HG03571 (cell line): ENCODE results near the gene NFATC4.
"Not testable (repeated sequence)": the region's sequence is repeated elsewhere in the genome, so short reads cannot be mapped to it uniquely, and the experiment has no call there.

Source experiments
- ATAC-seq: cut with Tn5 transposase; IDR thresholded peaks from one replicate; pipeline ENCODE4 v1.9.1; 2021; ENCODE audit not compliant: unreplicated experiment

The NFATC4 gene

DNA sequence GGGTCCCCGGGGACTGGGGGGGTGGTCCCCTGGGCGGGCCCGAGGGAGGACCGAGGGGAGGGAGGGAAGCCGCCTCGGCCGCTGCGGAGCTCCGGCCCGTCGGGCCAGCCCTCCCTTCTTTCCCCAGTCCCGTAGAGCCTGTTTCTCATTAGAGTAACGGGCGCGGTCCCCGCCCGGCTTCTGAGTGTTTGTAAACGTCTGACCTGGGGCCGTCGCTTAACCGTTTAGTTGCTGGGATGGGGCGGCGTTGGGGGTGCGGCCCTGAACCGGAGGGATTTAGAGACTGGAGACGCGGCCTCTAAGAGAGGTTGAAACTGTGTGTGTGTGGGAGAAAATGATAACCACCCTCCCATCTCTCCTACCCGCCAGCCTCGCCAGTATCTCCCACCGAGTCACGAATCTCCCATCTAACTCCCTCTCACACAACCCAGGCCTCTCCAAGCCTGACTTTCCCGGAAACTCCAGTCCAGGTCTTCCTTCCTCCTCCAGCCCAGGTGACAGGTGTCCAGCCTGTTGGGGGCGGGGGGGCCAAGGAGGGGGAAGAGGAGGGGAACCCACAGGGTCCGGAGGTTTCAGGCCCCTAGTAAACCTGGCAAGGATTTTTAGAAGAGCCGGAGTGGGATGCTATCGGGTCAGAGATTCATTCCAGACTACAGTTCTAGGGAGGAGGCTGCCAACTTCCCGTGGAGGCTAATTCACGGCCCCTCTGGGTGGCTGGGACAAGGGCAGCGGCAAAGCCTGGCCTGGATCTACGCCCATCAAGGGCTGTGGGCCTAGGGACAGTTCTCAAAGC, 1.1 kb upstream of the NFATC4 start:
- peak; percentile 59 for ATAC-seq

DNA sequence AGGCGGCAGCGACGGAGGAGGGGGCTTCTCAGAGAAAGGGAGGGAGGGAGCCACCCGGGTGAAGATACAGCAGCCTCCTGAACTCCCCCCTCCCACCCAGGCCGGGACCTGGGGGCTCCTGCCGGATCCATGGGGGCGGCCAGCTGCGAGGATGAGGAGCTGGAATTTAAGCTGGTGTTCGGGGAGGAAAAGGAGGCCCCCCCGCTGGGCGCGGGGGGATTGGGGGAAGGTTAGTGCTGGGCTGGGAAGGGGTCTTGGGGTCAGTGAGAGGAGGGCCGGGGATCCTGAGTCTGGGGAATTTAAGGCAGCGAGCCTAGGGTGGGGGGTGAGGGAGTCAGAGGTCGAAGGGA, 203 bp downstream of the NFATC4 start:
- no peak for ATAC-seq

- no peak for ATAC-seq
Measured at GRCh38 chr14:24368562-24369252, 723 bp downstream of the NFATC4 start.

DNA sequence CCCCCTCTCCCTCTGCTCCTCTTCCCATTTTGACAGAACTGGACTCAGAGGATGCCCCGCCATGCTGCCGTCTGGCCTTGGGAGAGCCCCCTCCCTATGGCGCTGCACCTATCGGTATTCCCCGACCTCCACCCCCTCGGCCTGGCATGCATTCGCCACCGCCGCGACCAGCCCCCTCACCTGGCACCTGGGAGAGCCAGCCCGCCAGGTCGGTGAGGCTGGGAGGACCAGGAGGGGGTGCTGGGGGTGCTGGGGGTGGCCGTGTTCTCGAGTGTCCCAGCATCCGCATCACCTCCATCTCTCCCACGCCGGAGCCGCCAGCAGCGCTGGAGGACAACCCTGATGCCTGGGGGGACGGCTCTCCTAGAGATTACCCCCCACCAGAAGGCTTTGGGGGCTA, 1.5 kb downstream of the NFATC4 start:
- ATAC-seq, result no peak

GRCh38 chr14:24369907-24370687, 2.1 kb downstream of the NFATC4 start:
- no peak for ATAC-seq

DNA sequence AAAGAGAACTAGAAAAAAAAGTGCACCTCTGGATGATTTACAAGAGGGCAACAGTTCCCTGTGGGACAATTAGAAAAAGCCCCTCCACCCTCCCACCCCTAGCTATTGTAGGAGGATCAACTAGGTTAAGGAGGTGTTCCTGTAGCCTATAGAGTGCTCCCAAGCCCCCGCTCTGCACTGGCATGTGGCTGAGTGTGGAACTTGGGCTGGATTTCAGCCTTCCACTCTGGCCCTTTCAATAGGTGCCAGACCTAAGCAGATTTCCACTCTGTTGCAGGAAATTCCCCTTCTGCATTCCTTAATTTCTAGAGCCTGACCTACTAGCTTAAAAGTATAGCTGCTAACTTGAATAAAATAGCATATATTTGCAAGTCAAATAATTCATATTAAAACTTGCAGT, 2.8 kb downstream of the NFATC4 start:
- no peak for ATAC-seq

- ATAC-seq, result not testable (repeated sequence)
Measured at GRCh38 chr14:24371605-24372004, 3.6 kb downstream of the NFATC4 start.

DNA sequence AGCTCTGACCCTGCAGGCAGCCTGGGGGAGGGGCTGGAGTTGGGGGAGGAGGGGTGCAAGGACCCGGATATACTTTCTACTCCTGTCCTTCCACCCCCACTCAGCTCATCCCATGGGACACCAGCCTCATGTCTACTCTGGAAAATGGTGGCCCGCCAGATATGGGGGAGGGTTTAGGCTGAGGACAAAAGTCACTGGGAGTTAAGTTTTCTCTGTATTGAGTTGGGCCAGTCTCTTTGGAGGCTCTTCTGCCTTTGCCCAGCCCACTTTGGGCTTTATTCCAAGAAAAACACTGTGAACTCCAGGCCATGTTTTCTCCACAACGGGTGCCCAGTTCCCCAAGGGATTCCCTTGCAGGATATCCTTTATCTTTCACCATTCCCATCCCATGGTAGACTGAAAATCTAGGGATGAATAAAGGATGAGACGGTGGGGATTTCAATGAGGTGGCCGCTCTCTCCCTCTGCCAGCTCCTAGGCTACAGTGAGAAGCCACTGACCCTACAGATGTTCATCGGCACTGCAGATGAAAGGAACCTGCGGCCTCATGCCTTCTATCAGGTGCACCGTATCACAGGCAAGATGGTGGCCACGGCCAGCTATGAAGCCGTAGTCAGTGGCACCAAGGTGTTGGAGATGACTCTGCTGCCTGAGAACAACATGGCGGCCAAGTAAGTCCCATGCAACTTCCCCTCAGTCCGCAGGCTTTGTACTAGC, 4.9 kb downstream of the NFATC4 start:
- no peak for ATAC-seq

GRCh38 chr14:24376448-24377070, 8.6 kb downstream of the NFATC4 start:
- no peak for ATAC-seq

DNA sequence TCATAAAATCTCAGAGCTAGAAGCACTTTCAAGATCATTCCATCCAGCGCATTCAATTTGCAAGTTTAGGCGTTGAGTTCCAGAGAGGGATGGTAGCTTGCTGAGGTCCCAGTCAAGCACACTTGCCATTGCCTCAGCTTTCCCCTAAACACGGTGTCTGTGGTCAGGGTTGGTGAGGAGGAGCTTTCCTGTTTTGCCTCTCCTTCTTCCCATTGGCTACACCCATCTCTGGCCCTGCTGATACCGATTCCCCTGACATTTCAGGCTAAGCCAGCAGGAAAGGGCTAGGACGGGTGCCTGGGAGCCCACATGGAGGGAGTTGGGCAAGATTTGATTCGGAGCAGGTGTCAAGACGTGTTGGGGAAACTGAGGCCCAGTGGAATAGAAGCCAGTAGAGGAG, 9.1 kb downstream of the NFATC4 start:
- ATAC-seq, result no peak

- no peak for ATAC-seq
Measured at GRCh38 chr14:24377657-24378056, 9.7 kb downstream of the NFATC4 start.

DNA sequence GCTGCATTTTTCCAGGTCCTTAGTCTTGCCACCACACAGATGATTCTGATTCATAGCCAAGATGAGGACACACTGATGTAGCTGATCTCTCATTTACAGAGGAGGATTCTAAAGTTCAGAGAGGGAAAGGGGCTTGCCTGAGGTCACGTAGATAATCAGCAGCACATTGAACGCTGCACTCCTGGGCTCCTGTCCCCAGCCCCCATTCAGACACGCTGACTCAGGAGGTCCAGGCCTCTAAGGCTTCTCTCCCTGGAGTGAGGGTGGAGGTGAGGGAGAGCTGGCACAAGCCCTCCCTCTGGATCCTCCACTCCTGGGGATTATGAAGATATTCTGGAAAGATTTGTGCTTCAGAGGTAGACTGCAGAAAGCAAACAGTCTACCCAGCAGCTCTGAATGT, 10.3 kb downstream of the NFATC4 start:
- ATAC-seq, result no peak

GRCh38 chr14:24378981-24379906, 11.3 kb downstream of the NFATC4 start:
- ATAC-seq, result no peak

DNA sequence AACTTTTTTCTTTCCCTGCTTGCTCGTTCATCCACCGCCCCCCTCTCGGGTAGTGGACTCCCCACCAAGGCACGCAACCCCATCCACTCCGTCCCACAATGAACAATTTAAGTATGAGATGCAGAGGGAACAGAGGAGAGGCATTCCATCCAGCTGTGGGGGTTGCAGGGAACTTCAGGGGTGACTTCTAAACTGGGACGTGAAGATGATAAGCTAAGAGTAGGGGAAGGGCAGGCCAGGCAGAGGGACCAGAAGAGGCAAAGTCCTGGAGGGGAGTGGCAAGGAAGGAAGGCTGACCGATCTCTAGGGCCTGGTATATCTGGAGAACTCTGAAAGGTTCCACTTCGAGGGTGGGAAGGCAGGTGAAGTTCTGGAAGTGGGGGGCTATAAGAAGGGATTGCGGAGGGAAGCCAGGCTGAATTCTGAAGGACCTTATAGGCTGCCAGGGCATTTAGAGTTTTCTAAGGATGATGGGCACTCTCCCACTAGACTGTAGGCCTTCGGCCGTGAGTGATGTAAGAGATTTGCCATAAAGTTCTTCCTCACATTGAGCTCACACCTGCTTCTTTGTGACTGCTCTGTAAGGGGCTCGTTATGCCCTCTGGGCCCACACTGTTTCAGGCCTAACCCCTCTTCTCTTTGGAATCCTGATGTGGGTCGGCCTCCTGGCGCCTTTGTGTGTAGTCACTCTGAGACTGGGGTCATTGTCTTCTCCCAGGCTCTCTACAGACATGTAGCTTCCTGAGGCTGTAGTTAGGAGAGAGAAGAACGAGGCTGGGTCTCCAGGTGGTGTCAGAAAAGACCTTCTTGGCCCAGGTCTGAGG, 12.1 kb downstream of the NFATC4 start:
- ATAC-seq, result no peak

- no peak for ATAC-seq
Measured at GRCh38 chr14:24381363-24382063, 13.5 kb downstream of the NFATC4 start.

- no peak for ATAC-seq
Measured at GRCh38 chr14:24382064-24382371, 14.0 kb downstream of the NFATC4 start.

- ATAC-seq, result no peak
Measured at GRCh38 chr14:24384169-24384568, 16.2 kb downstream of the NFATC4 start.

GRCh38 chr14:24385524-24385923, 17.5 kb downstream of the NFATC4 start:
- no peak for ATAC-seq

DNA sequence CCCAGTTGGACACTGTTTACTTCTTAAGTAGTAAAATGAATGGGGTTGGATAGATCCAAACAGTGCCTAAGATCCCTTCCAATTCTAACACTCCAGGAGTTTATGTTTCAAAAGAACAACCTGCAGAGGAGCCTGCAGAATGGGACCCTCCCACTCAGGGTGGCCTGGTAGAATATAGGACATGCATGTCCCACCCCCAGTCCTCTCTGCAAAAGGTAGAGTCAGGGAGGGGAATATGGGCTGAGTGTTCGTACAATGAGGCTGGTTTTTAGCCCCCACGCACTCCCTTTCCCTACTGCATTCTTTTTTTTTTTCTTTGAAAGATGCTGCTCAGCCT, 19.0 kb downstream of the NFATC4 start:
- ATAC-seq, result no peak
